ENCODE data around the gene FAM25A.

The FAM25A gene

DNA sequence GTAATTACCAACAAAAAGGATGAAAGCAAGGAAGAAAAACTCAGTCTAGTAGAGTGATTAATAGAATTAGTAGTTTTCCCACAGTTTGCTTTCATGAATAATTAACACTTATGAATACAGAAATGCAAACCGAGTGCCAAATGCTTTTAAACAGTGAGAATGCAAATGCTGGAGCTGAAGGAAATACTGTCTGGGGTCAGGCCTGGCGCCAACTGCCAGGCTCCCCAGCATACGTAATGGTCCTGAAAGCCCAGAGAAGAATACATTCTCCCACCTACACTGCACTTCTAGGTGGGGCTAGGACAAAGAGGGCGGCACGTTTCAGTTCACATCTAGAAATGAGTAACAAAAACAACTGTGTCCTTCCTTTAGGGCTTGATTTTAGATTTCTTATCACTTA lies 44.6 kb downstream of the FAM25A start:
- DNase-seq (ENCODE audit: low spot score) = no peak

DNA sequence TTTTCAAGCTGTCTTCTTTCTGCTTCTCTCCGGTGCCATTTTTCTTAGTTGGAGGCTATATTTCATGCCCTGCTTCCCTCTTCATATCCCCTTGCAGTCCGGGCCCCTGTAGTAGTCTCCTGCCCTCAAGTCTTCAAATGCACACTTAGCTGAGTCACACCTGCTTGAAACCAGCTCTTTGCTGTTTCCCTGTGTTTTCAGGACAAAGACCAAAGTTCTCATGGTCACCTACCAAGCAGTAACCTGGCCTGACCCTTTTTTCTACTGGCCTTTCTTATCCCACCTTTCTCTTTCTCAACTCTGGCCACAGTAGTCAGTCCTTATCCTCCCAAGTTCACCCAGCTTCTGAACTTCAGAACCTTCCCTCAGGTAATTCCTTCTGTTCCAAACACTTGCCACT lies 46.1 kb downstream of the FAM25A start:
- DNase-seq (ENCODE audit: low spot score) = no peak

DNA sequence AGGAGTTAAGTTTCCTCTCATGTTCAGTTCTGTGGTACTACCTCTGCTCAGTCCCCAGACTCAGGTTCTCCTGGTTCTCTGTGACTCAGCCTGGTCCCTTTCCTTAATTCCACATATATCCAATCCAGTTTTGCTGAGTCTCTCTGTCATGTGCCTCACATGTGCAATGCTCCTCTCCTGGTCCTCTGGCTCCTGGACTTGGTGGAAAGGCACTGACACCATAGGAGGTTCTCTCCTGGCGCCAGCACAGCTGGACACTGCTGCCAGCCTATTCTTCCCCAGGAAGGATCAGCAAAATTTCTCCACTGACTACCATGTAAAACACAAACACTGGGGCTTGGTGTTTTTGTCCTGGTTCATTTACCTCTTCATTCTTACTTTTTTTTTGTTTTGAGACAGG lies 46.8 kb downstream of the FAM25A start:
- no peak for DNase-seq (ENCODE audit: low spot score)

DNA sequence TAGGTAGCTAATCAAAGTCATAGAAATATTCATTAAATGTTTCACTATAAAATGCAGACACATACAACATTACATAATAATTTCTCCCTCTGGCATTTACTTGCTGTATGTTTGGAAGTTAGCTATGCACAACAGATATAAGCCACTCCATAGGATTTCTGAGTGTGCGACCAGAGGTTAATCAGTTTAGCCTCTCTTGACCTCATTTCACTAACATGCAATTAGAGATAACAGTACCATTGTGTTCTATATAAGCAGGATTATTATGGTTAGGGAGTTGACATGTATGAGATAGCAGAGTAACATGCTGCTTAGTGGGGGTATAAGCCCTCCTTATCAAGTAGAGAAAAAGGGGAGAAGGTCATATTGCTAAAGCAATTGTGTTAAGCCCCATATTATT lies 48.2 kb downstream of the FAM25A start:
- no peak for DNase-seq (ENCODE audit: low spot score)

DNA sequence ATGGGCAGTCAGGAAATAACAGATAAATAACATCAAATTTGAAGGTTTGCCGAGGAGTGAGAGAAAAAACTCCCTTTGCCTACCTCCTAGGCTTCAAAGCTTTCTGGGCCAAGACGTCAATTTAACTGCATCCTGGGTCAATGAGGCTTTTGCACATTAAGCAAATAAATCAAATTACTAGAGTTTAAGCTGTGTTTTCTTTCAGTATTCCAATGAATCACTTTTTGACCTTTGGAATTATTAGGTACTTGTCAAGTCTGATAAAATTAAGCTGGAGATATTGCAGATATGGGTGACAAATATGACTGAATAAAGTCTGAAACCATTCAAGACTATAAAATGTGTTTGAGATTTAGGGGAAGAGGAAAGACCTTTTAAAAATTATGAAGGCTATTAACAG lies 52.4 kb downstream of the FAM25A start:
- no peak for DNase-seq (ENCODE audit: low spot score)
